Activated CD8-positive, alpha-beta memory T cell treated with anti-CD3 and anti-CD28 coated beads, Interleukin-2, amount 50 U/mL, for 24 hours (primary cell): ENCODE data around the gene TCF7.

Experiments
- DNase-seq: peaks from one replicate; pipeline ENCODE4 v3.0.0-alpha.2; 2020; ENCODE audit errors: extremely low read depth

TCF7 gene

GRCh38 chr5:134090522-134090921, 24.0 kb upstream of the TCF7 start:
- no peak for DNase-seq

- DNase-seq: no peak
Measured at GRCh38 chr5:134091626-134092121, 22.8 kb upstream of the TCF7 start.

GRCh38 chr5:134092875-134093274, 21.6 kb upstream of the TCF7 start:
- no peak for DNase-seq

- no peak for DNase-seq
Measured at GRCh38 chr5:134093351-134093750, 21.1 kb upstream of the TCF7 start.

GRCh38 chr5:134095293-134095692, 19.2 kb upstream of the TCF7 start:
- DNase-seq: no peak

- no peak for DNase-seq
Measured at GRCh38 chr5:134095887-134096589, 18.4 kb upstream of the TCF7 start.

GRCh38 chr5:134097211-134097749, 17.2 kb upstream of the TCF7 start:
- no peak for DNase-seq

- DNase-seq: no peak
Measured at GRCh38 chr5:134098690-134099089, 15.8 kb upstream of the TCF7 start.

GRCh38 chr5:134099288-134099872, 15.1 kb upstream of the TCF7 start:
- no peak for DNase-seq

- DNase-seq: no peak
Measured at GRCh38 chr5:134099939-134100282, 14.6 kb upstream of the TCF7 start.

GRCh38 chr5:134100283-134101091, 14.0 kb upstream of the TCF7 start:
- peak; percentile 73 for DNase-seq

GRCh38 chr5:134101686-134102439, 12.6 kb upstream of the TCF7 start:
- no peak for DNase-seq

GRCh38 chr5:134103397-134103796, 11.1 kb upstream of the TCF7 start:
- no peak for DNase-seq

- no peak for DNase-seq
Measured at GRCh38 chr5:134103998-134104654, 10.4 kb upstream of the TCF7 start.

GRCh38 chr5:134106991-134107701, 7.3 kb upstream of the TCF7 start:
- DNase-seq: no peak

- DNase-seq: no peak
Measured at GRCh38 chr5:134107779-134108178, 6.7 kb upstream of the TCF7 start.

- no peak for DNase-seq
Measured at GRCh38 chr5:134110382-134110781, 4.1 kb upstream of the TCF7 start.

- no peak for DNase-seq
Measured at GRCh38 chr5:134111741-134112647, 2.5 kb upstream of the TCF7 start.

- no peak for DNase-seq
Measured at GRCh38 chr5:134112726-134113362, 1.6 kb upstream of the TCF7 start.
